ENCODE measurements around the gene TBC1D5. TPM values are rescaled to one million over a fixed set of nuclear protein-coding genes. Genes with fewer than 3 reads are reported as not detected.

TBC1D5 gene
- total and polyA plus RNA-seq, 8 donors, result 47.4 to 74.8 (median 55.3) TPM

GRCh38 chr3:17588422-17588821 is 154.0 kb downstream of the TBC1D5 start:
- TF ChIP-seq, protein P1, sequence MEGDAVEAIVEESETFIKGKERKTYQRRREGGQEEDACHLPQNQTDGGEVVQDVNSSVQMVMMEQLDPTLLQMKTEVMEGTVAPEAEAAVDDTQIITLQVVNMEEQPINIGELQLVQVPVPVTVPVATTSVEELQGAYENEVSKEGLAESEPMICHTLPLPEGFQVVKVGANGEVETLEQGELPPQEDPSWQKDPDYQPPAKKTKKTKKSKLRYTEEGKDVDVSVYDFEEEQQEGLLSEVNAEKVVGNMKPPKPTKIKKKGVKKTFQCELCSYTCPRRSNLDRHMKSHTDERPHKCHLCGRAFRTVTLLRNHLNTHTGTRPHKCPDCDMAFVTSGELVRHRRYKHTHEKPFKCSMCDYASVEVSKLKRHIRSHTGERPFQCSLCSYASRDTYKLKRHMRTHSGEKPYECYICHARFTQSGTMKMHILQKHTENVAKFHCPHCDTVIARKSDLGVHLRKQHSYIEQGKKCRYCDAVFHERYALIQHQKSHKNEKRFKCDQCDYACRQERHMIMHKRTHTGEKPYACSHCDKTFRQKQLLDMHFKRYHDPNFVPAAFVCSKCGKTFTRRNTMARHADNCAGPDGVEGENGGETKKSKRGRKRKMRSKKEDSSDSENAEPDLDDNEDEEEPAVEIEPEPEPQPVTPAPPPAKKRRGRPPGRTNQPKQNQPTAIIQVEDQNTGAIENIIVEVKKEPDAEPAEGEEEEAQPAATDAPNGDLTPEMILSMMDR (IDR thresholded peaks at IDR 0.05), result no peak
- intact Hi-C loops (cut with DNase I), result no loop called here
- Histone ChIP-seq H3K9me3 (peaks cover 0 to 26% of the 10 kb centered on the region in 2 donors), H3K27me3 (no peaks in the 10 kb centered on the region), H3K36me3 (peaks cover 0 to 3% of the 10 kb centered on the region in 2 donors), H3K27ac (no peak overlapping the region), H3K4me3 (no peak overlapping the region), H3K4me1 (no peaks in the 10 kb centered on the region)
- ATAC-seq, result no peak
- no peak for DNase-seq

- H3K27ac ChIP-seq, result no peak overlapping the region
- peaks cover 0 to 3% of the 10 kb centered on the region in 2 donors for H3K36me3 ChIP-seq
- no peak for DNase-seq
- H3K4me1 ChIP-seq, result peaks cover 0 to 1% of the 10 kb centered on the region in 2 donors
- intact Hi-C loops (cut with DNase I), result no loop called here
- ATAC-seq, result no peak
- peaks cover 0 to 14% of the 10 kb centered on the region in 2 donors for H3K9me3 ChIP-seq
- TF ChIP-seq, protein P1 (IDR thresholded peaks at IDR 0.05), result no peak
- no peaks in the 10 kb centered on the region for H3K27me3 ChIP-seq
- no peak overlapping the region for H3K4me3 ChIP-seq
Observed at GRCh38 chr3:17585394-17586325, 156.8 kb downstream of the TBC1D5 start.

DNA sequence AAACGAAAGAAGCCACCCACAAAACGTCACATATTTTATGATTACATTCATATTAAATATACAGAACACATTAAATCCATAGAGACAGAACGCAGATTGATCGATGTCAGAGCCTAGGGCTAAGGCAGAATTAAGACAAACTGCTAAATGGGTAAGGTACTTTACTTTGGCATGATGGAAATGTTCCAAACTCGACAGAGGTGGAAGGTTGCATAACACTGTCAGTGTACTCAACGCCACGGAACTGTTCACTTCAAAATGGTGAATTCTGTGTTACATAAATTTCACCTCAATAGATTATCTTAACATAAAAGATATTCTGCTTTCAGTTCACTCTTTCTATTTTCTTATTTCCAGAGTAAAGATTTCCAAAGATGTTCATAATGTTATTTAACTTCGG is 158.4 kb downstream of the TBC1D5 start:
- TF ChIP-seq, protein P1 (IDR thresholded peaks at IDR 0.05), result no peak
- ATAC-seq, result no peak
- no peak overlapping the region for H3K27ac ChIP-seq
- H3K4me1 ChIP-seq, result peaks cover 0 to 16% of the 10 kb centered on the region in 2 donors
- DNase-seq, result no peak
- no peaks in the 10 kb centered on the region for H3K27me3 ChIP-seq
- intact Hi-C loops (cut with DNase I), result no loop called here
- no peak overlapping the region for H3K4me3 ChIP-seq
- no peaks in the 10 kb centered on the region for H3K36me3 ChIP-seq
- H3K9me3 ChIP-seq, result no peaks in the 10 kb centered on the region

DNA sequence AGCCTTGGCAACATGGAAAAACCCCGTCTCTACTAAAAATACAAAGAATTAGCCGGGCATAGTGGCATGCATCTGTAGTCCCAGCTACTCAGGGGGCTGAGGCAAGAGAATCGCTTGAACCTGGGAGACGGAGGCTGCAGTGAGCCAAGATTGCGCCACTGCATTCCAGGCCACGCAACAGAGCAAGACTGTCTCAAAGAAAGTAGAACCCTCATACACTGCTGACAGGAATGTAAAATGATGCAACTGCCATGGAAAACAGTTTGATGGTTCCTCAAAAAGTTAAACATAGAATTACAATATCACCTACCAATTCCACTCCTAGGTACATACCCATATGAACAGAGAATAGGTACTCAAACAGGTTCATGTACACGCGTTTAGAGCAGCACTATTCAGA is 158.9 kb downstream of the TBC1D5 start:
- H3K36me3 ChIP-seq, result no peaks in the 10 kb centered on the region
- TF ChIP-seq, protein P1 (IDR thresholded peaks at IDR 0.05), result no peak
- no peak overlapping the region for H3K4me3 ChIP-seq
- H3K4me1 ChIP-seq, result peaks cover 0 to 16% of the 10 kb centered on the region in 2 donors
- no peak overlapping the region for H3K27ac ChIP-seq
- ATAC-seq, result no peak
- intact Hi-C loops (cut with DNase I), result no loop called here
- DNase-seq, result no peak
- H3K27me3 ChIP-seq, result no peaks in the 10 kb centered on the region
- no peaks in the 10 kb centered on the region for H3K9me3 ChIP-seq

DNA sequence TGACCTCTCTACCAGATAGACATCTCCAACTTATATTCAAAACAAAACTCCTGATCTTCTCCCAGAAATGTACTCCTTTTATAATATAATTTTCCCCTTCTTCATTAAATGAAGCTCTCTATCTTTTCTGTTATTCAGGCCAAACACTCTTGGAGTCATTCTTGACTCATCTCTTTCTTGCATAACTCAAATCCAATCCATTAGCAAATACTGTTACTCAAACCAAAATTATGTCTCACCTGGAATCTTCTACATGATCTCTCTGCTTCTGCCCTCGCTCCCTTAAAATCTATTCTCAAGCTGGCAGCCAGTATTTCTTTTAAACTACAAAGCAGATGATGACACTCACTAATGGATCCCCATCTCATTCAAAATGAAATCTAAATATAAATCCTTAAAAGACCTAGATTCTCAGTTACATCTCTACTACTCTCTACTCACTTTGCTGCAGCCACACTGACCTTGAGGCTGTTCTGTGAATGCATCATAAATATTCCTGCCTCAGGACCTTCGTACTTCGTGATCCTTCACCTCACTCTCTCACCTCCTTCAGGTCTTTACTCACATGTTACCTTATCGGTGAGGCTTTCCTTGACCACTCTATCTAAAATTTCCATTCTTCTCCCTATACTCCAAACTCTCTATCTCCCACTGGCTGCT is 160.9 kb downstream of the TBC1D5 start:
- H3K27ac ChIP-seq, result no peak overlapping the region
- intact Hi-C loops (cut with DNase I), result no loop called here

More for the DNA sequence above, 160.9 kb downstream of the TBC1D5 start:
- H3K36me3 ChIP-seq, result no peaks in the 10 kb centered on the region
- peaks cover 0 to 16% of the 10 kb centered on the region in 2 donors for H3K4me1 ChIP-seq
- no peaks in the 10 kb centered on the region for H3K9me3 ChIP-seq
- TF ChIP-seq, protein P1 (IDR thresholded peaks at IDR 0.05), result no peak
- DNase-seq (no peak), ATAC-seq (no peak)
- H3K27me3 ChIP-seq, result no peaks in the 10 kb centered on the region
- no peak overlapping the region for H3K4me3 ChIP-seq
